GM10266 (cell line): Measurements from ENCODE around the gene DGCR8.

Experiments used
- DNase-seq: peaks from one replicate; pipeline ENCODE4 v3.0.0; 2012; ENCODE audit errors: extremely low spot score
- TF ChIP-seq, protein P1 (sequence below): IDR thresholded peaks from 2 replicates; pipeline ENCODE4 v1.5.1; 2012; ENCODE audit warnings: mild to moderate bottlenecking, low read depth; ENCODE audit not compliant: control insufficient read depth, insufficient read depth; ENCODE audit errors: missing control alignments

Gene DGCR8

DNA sequence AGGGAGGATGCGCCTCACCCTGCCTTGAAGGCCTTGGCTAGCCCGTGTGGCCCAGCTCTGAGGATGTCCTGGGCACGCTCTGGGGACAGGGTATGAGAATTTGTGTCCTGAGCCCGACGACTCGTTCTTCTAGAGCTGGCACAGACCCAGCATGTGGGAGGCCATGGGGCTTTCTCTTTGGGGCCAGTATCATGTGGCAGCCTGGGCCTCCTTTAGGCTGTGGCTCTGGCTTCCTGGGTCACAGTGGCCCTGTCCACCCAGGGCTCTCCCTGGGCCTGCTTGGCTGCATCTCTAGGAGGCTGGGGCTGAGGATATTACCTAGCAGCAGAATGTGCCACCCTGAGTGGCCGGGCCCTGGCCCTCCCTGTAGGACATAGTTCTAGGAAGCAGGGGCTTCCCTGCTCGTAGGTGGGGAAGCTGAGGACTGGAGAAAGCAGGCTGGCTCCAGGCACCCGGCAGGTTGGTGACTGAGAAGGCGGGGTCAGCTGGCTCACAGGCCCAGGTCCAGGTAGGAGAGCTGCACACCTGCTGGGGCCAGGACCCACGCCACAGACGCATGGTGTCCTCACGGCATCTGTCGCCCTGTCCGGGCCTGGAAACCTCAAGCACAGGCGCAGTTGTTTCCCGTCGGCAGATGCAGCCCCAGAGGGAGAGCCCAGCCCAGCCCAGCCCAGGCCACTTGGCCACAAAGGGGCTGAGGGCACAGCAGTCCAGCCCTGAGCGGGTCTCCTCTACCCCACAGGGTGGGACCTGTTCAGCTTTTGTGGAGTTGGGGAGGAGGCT is 64.0 kb downstream of the DGCR8 start:
- no peak for DNase-seq
- TF ChIP-seq, protein P1, sequence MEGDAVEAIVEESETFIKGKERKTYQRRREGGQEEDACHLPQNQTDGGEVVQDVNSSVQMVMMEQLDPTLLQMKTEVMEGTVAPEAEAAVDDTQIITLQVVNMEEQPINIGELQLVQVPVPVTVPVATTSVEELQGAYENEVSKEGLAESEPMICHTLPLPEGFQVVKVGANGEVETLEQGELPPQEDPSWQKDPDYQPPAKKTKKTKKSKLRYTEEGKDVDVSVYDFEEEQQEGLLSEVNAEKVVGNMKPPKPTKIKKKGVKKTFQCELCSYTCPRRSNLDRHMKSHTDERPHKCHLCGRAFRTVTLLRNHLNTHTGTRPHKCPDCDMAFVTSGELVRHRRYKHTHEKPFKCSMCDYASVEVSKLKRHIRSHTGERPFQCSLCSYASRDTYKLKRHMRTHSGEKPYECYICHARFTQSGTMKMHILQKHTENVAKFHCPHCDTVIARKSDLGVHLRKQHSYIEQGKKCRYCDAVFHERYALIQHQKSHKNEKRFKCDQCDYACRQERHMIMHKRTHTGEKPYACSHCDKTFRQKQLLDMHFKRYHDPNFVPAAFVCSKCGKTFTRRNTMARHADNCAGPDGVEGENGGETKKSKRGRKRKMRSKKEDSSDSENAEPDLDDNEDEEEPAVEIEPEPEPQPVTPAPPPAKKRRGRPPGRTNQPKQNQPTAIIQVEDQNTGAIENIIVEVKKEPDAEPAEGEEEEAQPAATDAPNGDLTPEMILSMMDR = no peak

DNA sequence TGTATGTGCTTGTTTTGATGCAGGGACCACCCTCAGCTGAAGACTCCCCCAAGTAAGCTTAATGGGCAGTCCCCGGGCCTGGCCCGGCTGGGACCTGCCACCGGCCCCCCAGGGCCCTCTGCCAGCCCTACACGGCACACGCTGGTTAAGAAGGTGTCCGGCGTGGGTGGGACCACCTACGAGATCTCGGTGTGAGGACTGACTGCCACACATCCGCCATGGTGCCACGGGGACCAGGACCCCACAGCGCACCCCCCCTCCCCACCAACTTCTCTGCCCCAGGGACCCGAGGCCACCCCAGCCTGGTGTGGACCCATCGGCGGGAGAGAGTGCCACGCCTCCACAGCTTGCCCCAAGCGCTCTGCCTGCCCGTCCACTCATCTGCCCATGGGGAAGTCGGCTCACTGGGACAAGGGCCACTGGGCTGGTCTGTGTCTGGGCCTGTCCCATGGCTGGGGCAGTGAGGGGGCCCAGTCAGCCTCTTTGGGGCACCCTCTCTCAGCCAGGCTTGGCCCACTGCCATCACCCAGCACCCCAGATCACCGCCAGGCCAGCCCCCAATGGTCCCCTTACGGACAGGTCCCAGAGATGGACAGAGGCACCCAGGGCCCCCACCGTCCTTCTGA is 65.3 kb downstream of the DGCR8 start:
- no peak for DNase-seq
- TF ChIP-seq, protein P1 = no peak

DNA sequence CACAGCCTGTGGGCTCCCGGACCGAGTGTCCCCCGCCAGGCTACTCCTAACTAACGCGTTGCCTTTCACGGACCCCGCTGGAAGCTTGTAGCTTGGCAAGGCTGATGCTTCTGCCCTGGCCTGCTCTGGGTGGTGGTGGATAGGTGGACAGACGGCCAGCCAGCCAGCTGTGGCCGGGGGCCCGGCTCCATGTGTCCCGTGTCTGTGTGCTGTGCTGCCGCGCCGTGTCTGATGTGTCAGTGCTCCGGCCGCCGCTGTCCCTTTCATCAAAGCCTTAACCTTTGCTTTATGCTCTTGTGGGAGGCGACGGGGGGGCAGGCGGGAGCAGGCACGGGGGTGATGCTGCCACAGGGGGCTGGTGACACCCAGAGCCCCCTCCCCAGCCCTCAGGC is 65.8 kb downstream of the DGCR8 start:
- TF ChIP-seq, protein P1 = no peak
- DNase-seq = no peak

DNA sequence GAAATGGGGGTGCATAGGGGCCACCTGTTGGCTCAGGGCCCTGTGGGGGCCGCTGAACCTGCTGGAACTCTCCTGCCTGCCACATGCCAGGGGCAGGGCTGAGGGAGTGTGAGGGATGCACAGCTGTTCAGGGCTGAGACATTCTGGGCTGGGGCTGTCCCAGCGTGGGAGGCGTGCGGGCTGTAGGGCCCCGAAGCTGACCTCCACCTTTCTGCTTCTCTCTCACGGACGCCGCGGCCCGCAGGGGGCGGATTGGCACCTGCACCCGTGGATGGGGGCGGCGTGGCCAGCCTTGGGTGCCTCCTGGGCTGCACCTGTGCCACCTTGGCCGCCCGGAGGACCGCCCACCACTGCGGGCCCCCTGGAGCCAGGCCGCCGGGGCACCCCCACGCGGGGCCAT is 66.7 kb downstream of the DGCR8 start:
- peak; percentile 78 for DNase-seq
- TF ChIP-seq, protein P1 = peak; percentile 33

DNA sequence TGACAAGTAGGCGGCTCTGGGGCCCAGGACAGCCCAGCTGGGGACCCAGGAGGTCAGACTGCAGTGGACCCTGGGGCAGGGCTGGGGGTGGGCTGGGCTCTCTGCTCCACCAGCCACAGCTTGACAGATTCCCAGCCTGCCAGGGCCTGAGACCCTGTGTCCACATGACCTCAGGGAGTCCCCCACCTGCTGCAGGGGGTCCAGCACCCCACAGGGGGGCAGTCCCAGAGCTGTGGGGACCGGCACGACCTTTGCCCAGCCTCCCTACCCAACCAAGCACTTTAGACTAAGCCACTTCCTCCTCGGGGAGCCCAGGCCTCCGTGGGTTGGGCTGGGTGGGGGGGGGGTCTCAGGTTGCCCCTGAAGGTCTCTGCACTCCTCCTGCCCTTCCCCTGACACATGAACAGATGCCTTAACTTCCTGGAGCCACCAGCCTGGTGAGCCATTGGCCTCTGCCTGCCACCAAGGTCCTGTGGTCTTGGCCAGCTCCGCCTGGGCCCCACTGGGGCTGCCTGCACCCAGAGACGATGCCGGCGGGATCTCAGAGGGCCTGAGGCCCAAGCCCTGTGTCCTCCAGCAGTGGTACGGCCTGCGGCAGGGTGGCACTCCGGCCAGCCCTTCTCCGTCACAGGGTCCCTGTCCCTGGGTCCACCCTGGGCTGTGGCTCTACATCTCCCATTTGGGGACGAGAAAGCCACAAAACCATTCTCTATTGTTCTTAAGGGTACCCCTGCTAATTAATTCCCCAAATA is 67.4 kb downstream of the DGCR8 start:
- TF ChIP-seq, protein P1 = no peak
- no peak for DNase-seq

DNA sequence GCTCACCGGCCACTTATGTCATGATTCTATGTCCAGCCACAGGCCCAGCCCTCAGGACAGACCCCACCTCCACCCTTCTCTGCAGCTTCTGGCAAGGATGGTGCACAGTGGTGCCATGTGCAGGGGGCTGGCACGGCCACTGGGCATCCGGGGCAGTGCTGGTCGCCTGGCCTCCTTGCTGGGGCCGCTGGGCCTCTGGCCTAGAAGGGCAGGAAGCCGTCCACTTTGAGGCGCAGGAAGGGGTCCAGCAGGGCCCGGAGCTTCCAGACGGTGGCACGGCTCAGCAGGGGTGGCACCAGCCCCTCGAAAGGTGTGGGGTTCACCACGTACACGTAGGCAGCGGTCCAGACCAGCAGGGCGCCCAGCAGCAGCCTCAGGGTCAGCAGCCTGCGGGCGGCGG is 68.4 kb downstream of the DGCR8 start:
- DNase-seq = no peak
- TF ChIP-seq, protein P1 = no peak
